HG03565 (cell line): Measurements from ENCODE around the gene PDLIM5.

ENCODE experiments used
- ATAC-seq: cut with Tn5 transposase; IDR thresholded peaks from one replicate; pipeline ENCODE4 v1.9.1; 2021; ENCODE audit warnings: mild to moderate bottlenecking, moderate library complexity; ENCODE audit not compliant: unreplicated experiment

Gene PDLIM5

GRCh38 chr4:94420356-94420755 lies 31.4 kb upstream of the PDLIM5 start:
- ATAC-seq, result no peak

GRCh38 chr4:94426783-94427182 lies 25.0 kb upstream of the PDLIM5 start:
- no peak for ATAC-seq

GRCh38 chr4:94428884-94429283 lies 22.9 kb upstream of the PDLIM5 start:
- ATAC-seq, result no peak

- ATAC-seq, result no peak
These were observed 21.3 kb upstream of the PDLIM5 start for GRCh38 chr4:94430406-94430805.

- ATAC-seq, result no peak
These were observed 20.4 kb upstream of the PDLIM5 start for GRCh38 chr4:94431388-94431787.

- ATAC-seq, result no peak
These were observed 17.2 kb upstream of the PDLIM5 start for GRCh38 chr4:94434505-94434904.

- ATAC-seq, result no peak
These were observed 15.9 kb upstream of the PDLIM5 start for GRCh38 chr4:94435874-94436273.

- ATAC-seq, result no peak
These were observed 15.2 kb upstream of the PDLIM5 start for GRCh38 chr4:94436512-94436911.

- ATAC-seq, result no peak
These were observed 12.1 kb upstream of the PDLIM5 start for GRCh38 chr4:94439606-94440005.

- no peak for ATAC-seq
These were observed 9.9 kb upstream of the PDLIM5 start for GRCh38 chr4:94441838-94442237.

GRCh38 chr4:94442251-94442650 lies 9.5 kb upstream of the PDLIM5 start:
- no peak for ATAC-seq

- ATAC-seq, result no peak
These were observed 5.4 kb upstream of the PDLIM5 start for GRCh38 chr4:94446386-94446785.

- no peak for ATAC-seq
These were observed 3.9 kb upstream of the PDLIM5 start for GRCh38 chr4:94447754-94448411.

- no peak for ATAC-seq
These were observed 2.8 kb upstream of the PDLIM5 start for GRCh38 chr4:94448815-94449375.

- no peak for ATAC-seq
These were observed 569 bp upstream of the PDLIM5 start for GRCh38 chr4:94451051-94451694.

GRCh38 chr4:94452476-94453371 lies 982 bp downstream of the PDLIM5 start:
- no peak for ATAC-seq

GRCh38 chr4:94453391-94453963 lies 1.7 kb downstream of the PDLIM5 start:
- no peak for ATAC-seq

GRCh38 chr4:94454405-94454804 lies 2.7 kb downstream of the PDLIM5 start:
- no peak for ATAC-seq

- ATAC-seq, result no peak
These were observed 3.3 kb downstream of the PDLIM5 start for GRCh38 chr4:94455081-94455480.

- no peak for ATAC-seq
These were observed 6.0 kb downstream of the PDLIM5 start for GRCh38 chr4:94457692-94458106.

GRCh38 chr4:94458682-94459081 lies 6.9 kb downstream of the PDLIM5 start:
- ATAC-seq, result no peak
